ENCODE measurements around the gene TMEM117.
"Not testable (repeated sequence)": the region's sequence is repeated elsewhere in the genome, so short reads cannot be mapped to it uniquely, and the experiment has no call there.

TMEM117 gene

DNA sequence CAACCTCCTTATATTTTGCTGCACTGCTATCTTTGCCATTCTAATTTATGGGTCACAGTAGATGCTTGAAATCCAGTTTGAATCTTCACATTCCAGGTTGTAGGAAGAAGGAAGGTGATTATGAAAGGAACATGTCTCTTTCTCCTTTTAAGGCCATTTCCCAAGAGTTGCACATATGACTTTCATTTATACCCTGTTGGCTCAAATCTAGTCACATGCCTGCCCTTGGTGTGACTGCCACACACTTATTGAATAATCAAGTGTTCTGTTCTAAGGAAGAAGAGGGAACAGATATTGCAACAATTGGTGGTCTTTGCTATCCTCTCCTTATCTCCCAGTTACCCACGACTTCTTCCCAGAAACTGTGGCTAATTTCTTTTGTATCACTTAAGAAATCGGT lies 404.3 kb downstream of the TMEM117 start:
- DNase-seq = no peak

GRCh38 chr12:44245932-44246331 lies 410.1 kb downstream of the TMEM117 start:
- DNase-seq = no peak

DNA sequence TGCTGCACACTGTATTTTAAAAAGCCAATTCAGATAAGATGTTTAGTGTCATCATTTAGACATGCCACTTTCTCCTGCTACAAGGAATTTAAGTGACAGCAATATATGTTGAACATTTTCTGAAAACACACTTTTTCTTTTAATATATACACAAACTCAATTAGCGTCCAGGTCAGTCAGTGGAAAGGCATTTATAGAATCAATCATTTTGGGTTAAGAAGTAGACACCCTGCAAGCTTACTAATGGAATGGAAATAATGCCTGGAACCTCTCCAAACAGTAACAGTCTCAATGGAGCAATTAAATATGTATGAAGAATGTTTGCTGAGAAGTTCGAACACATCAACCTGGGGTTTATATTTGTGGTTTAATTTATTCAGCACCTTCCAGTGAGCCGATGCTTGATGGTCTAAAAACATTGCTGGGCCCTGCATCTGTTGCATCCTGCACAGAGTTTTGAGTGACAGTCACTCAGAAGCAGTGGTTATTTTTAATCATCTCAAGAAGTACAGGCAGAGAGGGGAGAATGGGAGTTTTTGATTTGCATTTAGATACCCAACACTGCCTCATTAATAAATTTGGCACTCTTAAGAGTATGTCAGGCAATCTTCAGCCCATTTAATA lies 410.7 kb downstream of the TMEM117 start:
- no peak for DNase-seq

DNA sequence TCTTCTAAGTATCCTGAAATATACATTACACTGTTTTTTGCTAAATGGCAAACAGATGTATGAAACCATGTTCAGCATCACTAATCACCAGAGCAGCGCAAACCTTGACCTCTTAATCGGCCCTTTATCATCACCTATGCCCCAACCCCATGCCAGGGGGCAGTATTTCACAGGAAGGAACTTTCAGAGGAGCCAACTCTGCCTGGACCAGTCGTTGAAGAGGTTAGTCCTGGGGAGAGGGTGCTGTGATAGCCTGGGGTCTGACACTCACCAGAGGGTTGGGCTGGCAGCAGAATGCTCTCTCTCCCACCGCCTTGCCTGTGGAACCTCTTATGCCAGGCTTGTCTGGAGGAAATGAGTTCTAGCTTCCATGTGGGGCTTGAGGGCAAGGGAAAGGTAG lies 411.7 kb downstream of the TMEM117 start:
- DNase-seq = no peak

GRCh38 chr12:44248436-44248835 lies 412.6 kb downstream of the TMEM117 start:
- no peak for DNase-seq

- not testable (repeated sequence) for DNase-seq
These were observed 414.6 kb downstream of the TMEM117 start for GRCh38 chr12:44250440-44250839.

- DNase-seq = no peak
These were observed 417.5 kb downstream of the TMEM117 start for GRCh38 chr12:44253338-44253856.

- DNase-seq = no peak
These were observed 422.4 kb downstream of the TMEM117 start for GRCh38 chr12:44258246-44258645.

GRCh38 chr12:44259890-44260289 lies 424.0 kb downstream of the TMEM117 start:
- no peak for DNase-seq

DNA sequence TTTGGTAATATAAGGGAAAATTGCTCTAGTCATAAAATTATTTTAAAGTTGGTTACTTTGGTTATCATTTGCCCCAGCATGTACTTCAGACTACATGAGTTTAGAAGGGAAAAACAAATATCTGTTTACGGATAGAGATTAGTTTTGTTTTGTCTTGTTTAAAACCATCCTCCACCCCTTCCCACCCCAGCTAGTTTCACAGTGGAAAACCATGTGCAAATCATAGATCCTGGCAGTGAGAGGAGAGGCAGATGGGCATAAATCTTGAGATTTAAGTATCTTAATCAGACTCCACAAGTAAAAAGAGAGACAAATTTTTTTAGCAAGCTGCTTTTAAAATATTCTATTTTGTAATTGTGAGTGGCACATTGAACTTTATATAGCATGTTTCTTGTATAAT lies 424.7 kb downstream of the TMEM117 start:
- DNase-seq = no peak

GRCh38 chr12:44285321-44285960 lies 449.6 kb downstream of the TMEM117 start:
- no peak for DNase-seq

- DNase-seq = no peak
These were observed 450.5 kb downstream of the TMEM117 start for GRCh38 chr12:44286336-44286735.

GRCh38 chr12:44286821-44287505 lies 451.1 kb downstream of the TMEM117 start:
- no peak for DNase-seq

DNA sequence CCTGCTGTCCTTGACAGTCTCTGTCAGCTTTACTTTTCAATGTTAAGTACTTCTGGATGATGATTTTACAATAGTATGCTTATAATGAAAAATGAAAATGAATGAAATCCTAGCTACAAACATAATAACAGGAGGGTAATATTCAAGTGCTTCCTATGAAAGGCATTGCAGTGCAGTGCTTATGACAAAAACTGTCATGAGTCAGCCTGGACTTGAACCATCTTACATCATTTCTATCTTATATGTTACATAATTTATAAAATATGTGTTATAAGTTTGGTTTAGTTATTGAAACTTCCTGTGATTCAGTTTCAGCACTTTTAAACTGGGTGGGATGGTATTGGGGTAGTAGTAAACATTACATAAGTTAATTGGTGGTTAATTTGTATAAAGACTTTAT lies 451.7 kb downstream of the TMEM117 start:
- no peak for DNase-seq

DNA sequence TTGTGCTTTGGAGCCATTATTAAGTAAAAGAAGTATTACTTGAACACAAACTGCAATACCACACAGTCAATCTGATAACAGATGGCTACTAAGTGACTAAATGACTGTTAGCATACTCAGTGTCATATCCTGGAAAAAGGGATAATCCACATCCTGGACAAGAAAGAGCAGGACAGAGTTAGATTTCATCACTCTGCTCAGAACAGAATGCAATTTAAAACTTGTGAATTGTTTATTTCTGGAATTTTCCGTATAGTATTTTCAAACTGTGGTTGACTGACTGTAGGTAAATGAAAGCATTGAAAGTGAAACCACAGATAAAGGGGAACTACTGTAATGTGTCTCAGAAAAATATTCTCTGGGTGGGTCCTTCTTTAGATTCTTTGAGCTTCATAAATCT lies 458.8 kb downstream of the TMEM117 start:
- DNase-seq = no peak

- DNase-seq = no peak
These were observed 460.2 kb downstream of the TMEM117 start for GRCh38 chr12:44295958-44296623.

DNA sequence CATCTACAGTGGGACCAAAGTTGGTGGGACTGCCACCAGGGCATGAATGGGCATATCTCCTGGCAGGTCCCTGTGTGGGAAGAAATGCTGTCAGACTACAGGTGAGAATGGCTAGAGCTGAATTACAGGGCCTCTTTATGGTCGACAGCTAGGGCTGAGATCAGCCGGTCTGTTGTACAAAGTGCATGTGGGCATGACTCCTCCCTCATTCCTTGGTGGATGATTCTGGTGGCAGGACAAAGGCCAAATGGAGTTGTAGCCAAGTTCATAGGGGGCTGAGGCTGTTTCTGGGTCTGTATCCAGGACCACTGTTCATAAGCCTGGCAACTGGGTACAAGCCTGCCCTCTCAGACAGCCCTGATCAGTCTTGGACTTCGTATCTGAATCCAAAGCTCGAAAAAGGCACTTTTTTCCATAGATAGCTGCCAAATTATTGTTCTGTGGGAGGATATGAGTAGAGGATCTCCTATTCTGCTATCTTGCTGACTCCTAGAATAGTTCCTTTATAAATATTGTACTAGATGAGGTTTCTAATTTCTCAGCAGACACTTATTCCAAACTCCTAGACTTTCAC lies 460.8 kb downstream of the TMEM117 start:
- DNase-seq = no peak

DNA sequence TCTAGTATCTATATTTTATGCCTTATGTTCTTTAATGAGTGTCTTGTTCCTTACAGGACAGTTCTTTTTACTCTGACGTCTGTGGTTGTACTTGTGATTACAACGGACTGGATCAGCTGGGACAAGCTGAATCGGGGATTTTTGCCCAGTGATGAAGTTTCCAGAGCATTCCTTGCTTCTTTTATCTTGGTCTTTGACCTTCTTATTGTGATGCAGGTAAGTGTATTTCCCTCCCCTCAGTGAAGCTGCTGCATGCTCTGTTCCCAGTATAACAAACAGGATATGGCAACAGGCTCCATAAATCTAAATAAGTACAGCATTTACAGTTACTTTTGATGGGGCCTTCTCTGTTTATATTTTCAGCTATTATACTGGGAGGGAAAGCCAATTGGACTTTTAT lies 463.6 kb downstream of the TMEM117 start:
- no peak for DNase-seq

DNA sequence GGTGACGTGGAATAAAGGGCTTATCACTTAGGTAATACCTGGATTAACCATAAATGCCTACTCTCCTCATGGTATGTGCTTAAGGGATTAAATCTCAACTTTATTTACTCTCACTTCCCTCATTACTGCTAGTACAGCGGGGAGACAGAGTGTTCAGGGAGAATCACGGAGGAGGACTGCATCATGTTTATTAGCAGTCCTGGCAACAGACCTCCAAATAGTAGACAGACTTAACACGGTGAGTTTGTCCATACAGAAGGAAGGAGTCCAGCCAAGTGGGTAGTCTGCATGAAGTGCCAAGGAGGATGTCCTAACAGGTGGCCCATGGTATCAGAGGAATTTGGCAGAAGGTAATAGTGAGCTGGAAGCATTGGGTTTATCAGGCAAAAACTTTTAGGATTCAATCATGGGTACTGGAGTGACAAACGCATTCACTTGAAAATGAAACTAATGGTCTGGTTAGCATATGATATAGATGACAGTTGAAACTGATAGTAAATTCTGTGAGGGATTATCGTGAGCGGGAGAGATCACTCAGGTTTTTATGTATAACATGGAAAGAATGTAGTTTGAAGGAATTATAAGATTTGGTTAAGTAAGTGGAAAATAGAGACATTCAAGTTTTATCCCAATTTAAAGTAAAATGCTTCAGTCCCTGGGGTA lies 471.8 kb downstream of the TMEM117 start:
- DNase-seq = no peak

DNA sequence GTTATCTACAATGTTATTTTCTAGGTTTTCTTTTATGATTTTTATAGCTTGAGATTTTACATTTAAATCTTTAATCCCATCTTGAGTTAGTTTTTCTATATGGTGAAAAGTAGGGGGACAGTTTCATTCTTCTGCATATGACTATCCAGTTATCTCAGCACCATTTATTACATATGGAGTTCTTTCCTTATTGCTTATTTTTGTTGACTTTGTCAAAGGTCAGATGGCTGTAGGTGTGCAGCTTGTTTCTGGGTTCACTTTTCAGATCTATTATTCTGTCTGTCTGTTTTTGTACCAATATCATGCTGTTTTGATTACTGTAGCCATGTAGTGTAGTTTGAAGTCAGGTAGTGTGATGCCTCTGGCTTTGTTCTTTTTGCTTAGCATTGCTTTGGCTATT lies 477.3 kb downstream of the TMEM117 start:
- DNase-seq = no peak

DNA sequence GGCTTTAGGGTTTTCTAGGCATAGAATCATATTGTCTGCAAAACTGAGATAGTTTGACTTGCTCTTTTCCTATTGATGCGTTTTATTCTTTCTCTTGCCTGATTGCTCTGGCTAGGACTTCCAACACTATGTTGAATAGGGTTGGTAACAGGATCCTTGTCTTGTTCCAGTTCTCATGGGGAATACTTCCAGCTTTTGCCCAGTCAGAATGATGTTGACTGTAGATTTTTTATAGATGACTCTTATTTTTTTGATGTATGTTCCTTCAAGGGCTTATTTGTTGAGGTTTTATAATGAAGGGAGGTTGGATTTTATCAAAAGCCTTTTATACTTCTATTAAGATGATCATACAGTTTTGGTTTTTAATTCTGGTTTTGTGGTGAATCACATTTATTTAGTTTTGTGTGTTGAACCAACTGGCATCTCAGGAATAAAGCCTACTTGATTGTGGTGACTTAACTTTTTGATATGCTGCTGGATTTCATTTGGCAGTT lies 478.2 kb downstream of the TMEM117 start:
- no peak for DNase-seq

DNA sequence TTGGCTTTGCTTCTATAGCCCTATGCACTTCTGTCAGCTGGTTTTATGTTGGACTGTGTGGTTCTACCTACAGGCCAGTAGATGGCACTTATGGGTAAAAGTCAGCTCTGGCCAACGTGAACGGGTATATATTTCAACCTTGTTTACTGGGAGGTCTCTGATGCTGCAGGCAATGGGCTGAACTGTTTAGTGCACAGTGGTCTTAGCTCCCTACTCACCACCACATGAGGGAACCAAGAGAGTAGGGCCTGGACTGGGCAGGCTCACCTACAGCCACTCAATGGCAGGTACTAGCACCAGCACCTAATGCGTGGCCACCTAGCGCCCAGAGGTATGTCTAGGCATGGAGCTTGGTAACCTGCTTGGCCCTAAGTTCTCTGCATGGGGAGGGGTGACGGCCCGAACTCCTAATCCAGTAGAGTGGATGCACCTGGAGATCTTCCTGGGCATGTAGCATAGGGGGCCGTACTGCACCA lies 481.8 kb downstream of the TMEM117 start:
- no peak for DNase-seq
